SH-SY5Y (cell line): ENCODE data around the gene DAB2IP.

Experiments used
- GATA2 ChIP-seq: IDR thresholded peaks from 2 replicates; pipeline ENCODE4 v1.6.1; 2011; ENCODE audit warnings: mild to moderate bottlenecking, low read depth, low read length
- GATA3 ChIP-seq: IDR thresholded peaks from 2 replicates; pipeline ENCODE4 v1.6.1; 2011; ENCODE audit warnings: low read depth, mild to moderate bottlenecking, low read length, moderate library complexity

The DAB2IP gene

DNA sequence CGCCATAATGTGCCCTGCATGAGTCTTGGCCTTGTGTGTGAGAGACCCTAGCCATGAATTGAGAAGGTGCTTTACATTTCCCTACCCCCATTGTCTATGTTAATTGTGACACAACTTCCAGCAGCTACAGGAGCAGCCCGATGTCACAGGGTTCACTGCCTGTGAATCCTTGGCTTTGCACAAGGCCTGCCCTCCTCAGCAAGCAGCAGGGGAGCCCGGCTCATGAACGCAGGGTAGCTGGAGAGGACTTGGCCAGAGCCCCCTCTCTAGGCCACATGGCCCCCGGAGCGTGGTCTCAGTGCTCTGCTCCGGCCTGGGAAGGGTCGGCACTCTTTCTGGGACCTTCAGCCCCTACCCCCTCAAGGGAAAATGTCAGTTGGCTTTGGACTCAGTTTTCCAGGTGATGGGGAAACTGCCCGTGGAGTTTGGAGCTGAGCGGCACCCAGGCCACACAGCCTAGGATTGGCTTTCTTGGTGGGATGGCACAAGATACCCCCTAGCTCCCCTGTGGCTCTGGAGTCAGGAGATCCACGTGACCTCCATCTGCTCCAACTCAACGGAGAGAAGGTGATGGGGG lies 160.8 kb downstream of the DAB2IP start:
- no peak for TF ChIP-seq GATA2
- TF ChIP-seq GATA3: no peak

DNA sequence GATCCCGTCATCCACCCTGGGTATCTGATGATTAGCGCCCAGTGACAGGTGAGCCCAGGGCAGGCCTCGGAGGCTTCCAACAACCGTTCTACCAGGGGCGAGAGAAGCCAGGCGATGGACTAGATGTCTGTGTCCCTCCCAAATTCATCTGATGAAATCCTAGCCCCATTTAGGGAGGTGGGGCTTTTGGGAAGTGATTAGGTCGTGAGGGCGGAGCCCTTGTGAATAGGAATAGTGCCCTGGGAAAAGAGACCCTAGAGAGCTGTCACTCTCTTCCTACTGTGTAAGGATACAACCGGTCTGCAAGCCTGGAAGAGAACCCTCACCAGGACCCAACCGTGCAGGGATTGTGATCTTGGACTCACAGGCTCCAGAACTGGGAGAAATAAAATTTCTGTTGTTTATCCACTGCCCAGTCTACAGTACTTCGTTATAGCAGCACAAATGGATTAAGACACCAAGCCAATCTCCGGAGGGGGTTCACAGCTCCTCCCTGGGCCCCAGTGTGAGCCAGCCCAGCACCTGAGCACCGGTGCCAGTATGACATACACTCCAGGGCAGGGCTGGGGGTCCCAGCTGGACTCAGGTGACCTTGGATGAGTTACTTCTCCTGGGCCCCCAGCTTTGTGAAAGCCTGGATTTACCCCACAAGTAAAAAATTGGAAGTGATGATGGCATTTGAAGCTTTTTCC lies 162.2 kb downstream of the DAB2IP start:
- TF ChIP-seq GATA3: no peak
- no peak for TF ChIP-seq GATA2

DNA sequence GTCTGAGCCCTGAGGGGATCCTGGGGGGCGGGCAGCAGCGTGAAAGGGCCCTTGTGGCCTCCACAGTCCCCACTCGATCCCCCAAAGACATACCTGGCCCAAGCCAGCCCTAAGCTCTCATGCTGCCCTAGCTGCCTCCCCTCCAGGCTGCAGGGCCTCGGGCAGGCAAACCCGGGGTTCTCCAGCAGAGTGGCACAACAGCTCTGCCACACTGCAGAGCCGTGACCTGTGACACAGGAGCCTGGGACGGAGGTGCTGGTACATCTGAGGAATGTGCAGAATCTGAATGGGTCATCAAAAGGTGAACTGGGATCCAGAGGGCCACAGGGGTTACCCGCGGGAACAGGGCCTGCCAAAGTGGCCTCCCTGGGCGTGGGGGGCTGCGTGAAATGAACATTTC lies 163.2 kb downstream of the DAB2IP start:
- TF ChIP-seq GATA3 (no peak), GATA2 (no peak)

DNA sequence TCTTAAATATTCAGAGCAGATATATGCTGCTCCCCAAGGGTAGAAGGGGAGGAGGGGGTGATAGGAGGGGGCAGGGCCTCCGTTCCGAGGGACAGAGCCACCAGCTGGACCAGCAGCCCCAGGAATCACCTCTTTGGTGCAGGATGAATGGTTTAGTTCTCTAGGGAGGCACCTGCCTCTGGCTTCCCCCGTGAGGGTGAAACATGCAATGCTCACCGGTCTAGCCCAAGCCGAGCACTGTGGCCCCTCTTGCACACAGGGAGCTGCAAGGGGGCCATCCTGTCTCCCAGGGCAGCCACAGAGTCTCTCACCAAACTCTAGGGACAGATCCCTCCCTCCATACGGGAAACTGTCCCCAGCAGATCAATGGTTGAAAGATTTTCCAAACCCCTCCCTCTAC lies 163.7 kb downstream of the DAB2IP start:
- TF ChIP-seq GATA3: no peak
- TF ChIP-seq GATA2: no peak

DNA sequence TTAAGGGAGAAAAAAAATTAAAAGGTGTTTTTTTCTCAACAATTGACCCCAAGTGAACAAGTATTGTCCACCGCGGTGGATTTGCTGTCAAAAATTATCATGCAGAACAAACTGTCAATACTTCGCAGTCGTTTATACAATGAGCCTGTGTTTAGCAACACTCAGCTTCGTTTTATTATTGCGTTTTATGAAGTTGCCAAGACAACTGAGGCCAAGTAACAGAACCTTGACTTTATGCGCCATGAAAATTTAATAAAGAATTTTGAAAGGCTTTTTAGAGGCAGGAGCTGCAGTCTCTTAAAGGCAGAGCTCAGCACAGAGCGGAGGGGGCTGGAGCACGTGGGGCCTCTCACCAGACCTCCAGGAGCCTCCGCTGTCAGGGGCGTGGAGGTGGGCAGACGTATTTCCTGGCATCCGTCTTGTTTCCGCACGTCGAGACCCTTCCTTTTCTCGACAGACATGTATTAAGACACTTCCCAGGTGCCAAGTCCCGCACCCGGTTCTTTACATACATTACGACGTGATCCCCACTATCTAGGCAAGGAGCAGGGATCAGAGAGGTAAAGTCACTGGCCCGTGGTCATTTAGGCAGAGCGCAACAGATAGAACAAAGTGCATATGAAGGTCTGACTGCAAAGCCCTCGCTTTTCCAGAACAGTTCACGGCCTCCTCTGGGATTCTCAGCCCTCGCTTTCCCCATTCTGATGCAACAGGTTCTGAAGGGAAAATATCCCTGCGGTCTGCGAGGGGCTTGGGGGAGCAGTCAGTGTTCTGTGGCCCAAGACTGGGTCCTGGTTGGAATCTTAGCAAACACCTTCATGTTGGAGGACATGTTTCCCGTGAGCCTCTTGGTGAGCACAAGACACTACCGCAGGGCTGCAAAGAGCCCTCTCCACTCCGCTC lies 164.4 kb downstream of the DAB2IP start:
- TF ChIP-seq GATA3 (no peak), GATA2 (no peak)

DNA sequence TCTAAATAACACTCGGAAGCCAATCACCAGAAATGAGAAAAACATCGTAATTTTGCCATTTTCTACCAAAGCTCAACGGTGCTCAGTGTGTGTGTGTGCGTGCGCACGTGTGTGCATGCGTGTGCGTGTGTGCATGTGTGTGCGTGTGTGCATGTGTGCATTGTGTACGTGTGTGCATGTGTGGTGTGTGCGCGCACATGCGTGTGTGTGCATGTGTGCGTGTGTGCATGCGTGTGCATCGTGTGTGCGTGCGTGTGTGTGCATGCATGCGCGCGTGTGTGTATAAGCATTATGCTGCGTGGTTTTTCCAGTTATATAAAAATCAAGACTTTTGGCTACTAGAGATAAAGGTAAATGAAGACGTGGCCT lies 165.0 kb downstream of the DAB2IP start:
- no peak for TF ChIP-seq GATA2
- no peak for TF ChIP-seq GATA3

DNA sequence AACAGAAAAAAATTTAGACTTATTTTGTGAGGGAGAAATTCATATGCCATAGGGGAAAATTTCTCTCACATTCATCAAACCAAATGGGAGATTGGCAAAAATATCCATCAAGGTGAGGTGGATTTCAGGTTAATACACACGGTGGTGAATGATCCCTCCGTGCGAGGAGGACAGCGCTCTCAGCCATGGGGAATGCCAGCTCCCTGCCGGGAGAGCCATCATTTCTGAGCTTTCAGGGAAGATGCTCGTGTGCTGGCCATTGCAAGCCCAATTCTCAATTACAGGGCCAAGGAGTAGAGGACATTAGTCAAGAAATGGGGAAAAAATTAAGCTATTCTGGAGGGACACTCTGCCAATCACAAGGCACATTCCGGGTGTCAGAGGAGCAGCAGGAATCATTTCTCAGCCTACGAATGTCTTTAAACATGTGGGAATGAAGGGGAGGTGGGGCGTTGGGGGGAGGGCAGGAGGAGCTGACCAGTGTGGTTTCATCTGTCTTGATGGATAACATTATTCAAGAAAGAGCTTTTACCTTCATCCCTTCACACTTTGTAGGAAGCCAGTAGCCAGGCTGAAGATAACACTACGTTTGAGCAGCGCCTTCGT lies 165.5 kb downstream of the DAB2IP start:
- TF ChIP-seq GATA2 (no peak), GATA3 (no peak)

DNA sequence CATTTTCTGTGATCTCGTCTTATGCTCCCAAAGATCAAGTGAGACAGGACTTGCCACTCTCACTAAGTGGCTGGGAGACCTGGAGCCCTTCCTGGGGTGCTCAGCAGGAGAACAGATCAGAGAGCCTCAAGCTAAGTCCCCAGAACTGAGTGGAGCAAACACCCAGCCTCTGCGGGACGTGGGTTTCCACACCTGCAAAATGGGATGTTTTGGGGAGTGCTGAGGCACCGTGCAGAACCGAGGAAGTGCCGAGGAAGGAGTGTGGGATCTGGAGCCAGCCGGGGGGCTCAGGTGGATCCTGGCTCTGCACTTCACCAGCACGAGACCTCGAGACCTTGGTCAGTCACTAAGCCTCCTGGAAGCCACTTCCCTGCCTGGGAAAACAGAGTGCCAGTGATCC lies 166.0 kb downstream of the DAB2IP start:
- no peak for TF ChIP-seq GATA3
- TF ChIP-seq GATA2: no peak

DNA sequence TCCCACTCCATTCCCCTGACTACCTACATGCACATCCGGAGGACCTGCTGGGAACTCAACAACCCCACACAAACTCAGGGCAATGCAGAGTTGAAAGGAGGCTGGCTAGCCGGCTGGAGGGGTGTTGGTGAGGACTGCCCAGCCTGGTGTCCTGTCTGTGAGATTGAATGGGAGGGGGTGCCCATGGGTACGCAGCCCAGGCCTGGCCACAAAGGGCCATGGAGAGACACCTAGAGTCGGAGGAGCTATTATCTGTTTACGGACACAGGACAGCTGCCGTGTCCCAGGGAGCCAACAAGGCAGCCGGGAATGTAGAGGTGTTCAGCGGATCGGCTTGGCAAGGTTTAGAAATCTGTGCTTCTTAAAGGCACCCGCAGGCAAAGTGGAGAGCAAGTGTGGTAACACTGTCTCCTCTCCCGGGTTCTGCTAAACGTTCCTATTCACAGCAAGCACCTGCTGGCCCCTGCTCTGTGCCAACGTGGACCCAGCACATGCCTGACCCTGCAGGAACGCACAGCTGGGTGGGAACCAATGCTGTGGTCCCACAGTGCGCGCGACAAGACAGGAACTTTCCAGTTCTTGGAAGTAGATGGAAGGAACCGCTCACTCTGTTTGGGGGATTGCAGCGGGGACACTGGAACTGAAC lies 166.7 kb downstream of the DAB2IP start:
- no peak for TF ChIP-seq GATA2
- no peak for TF ChIP-seq GATA3

DNA sequence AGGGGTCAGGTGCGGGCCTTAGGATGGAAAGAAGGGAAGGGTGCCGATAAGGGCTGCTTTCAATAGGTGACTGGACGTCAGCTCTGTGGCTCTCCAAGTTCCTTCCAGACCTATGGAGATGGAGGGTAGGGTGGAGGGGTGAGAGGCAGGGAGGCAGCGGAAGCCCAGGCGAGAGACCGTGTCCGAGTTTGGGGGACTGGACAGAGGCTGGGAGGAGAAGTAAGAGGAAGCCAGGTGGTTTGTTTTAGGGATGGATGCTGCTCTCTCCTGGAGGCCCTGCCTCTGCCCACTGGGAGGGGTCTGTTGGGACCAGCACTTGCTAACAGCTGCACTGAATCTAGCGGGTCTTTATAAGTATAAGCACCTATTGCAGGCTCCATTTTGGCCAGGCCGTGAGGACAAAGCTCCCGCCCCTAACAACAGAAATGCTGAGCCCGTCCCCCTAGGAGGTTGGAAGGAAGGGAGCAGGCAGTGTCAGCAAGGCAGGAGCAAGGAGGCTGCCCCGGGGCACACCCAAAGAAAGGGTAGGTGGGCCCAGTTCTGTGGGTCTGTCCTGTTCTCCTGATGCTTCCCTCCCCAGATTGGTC lies 167.5 kb downstream of the DAB2IP start:
- TF ChIP-seq GATA3: no peak
- no peak for TF ChIP-seq GATA2

DNA sequence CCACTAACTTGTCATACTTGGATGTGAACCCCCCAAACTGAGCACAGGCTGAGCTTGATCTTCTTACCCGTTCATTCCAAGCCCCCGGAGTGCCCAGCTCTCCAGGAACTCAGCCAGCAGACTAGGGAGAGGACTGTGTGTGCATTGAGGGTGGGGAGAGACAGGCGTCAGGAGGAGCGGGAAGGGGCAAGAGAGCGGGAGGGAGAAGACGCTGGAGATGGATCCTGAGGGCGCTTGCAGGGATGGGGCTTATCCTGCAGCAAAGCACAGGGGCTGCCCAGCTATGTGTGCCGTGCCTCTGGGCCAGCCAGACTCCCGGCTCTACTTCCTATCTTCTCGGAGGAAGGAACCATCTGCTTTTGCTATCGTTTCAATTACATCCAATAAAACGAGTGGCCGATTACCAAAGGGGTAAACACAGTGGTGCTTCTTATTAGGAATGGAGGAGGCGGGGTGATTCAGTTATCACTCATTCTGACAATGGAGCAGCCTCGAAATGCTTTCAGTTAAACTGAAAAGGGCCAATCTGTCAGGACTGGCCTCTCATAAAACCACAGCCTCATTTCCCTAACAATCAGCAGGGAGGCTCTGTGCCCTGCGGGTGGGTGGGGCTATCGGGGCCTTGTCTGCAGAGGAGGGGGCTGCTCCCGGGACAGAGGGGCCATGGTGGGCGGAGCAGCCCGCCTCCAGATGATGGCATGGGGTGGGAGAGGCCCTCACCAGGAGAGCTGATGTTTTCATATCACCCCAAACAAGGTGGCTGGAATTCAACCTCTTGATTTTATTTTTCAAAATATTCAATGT lies 168.2 kb downstream of the DAB2IP start:
- no peak for TF ChIP-seq GATA3
- peak; percentile 52 for TF ChIP-seq GATA2

DNA sequence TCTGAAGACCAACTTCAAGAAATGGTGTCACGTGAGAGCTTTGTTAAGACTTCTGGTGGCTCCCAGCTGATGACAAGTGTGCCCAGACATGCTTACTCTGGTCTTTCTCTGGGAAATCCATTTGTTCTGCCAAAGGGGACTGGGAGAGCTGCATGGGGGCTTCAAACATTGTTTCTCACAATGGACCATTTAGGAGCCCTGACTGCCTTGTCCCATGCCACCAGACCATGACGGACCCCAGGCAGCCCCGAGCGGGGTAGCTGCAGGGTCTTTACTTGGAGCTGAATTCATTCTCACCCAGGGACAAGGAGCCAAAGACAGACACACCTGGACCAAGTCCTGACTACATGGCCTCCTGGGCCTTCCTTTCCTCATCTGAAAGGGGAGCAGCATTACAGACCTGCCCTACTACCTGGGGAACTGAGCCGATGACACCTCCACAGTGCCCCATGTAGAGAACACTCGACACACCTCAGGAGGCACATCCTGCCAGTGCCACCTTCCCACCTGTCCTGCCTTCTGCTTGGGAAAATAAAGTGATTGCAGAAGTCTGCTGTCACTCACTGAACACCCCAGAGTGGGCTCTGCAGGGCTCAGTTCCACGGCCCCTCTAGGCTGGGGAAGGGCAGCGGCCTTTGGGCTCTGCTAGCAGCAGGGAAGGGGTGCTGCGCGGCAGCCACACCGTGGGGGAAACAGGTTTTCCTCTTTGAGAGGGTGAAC lies 169.0 kb downstream of the DAB2IP start:
- no peak for TF ChIP-seq GATA3

DNA sequence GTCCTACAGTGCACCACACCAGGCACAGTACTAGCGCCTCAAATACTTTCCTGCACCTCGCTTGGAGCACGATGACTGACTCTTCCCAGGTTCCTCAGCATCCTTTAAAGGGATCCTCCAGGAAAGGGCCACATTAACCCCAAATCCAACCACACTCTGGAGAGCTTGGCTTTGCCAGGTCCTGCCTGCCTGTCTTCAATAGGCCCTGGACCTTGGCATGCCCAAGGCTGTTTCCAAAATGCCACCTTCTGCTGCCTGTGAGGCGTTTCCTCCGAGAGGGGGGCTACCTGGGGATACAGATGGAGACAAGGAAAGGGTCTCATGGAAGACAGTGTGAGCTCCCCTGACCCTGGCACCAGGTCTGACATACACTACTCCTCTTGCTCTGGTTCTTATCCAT lies 169.9 kb downstream of the DAB2IP start:
- no peak for TF ChIP-seq GATA2
- TF ChIP-seq GATA3: no peak
